SK-N-SH treated with all-trans-retinoic acid at 6 μM for 48 hours (cell line): Measurements from ENCODE around the gene TCF3.

ENCODE experiments used
- ATAC-seq: fragments of 200-7000 bp; cut with Tn5 transposase; 3 replicates; pipeline ENCODE4 v1.9.1; 2020; ENCODE audit warnings: mild to moderate bottlenecking, moderate library complexity
- ARNTL ChIP-seq: fragments of 450-650 bp; formaldehyde crosslinking; IDR thresholded peaks from 2 replicates; pipeline ENCODE4 v1.5.0; 2020; ENCODE audit warnings: low read depth, mild to moderate bottlenecking, moderate library complexity, borderline replicate concordance
- CREB5 ChIP-seq: fragments of 250-450 bp; sonication (Bioruptor Pico); IDR thresholded peaks from 2 replicates; pipeline ENCODE4 v1.5.1; 2020; ENCODE audit warnings: low read depth, mild to moderate bottlenecking, moderate library complexity
- CSDC2 ChIP-seq: fragments of 250-450 bp; sonication (Bioruptor Pico); IDR thresholded peaks from 2 replicates; pipeline ENCODE4 v1.5.0; 2020; ENCODE audit warnings: mild to moderate bottlenecking, moderate library complexity
- CSRNP3 ChIP-seq: fragments of 250-450 bp; sonication (Bioruptor Pico); IDR thresholded peaks from 2 replicates; pipeline ENCODE4 v1.5.1; 2021; ENCODE audit warnings: mild to moderate bottlenecking, moderate library complexity
- ESRRG ChIP-seq: fragments of 250-450 bp; sonication (Bioruptor Pico); IDR thresholded peaks from 2 replicates; pipeline ENCODE4 v1.6.1; 2021; ENCODE audit warnings: mild to moderate bottlenecking
- GLIS3 ChIP-seq: fragments of 250-450 bp; sonication (Bioruptor Pico); IDR thresholded peaks from 2 replicates; pipeline ENCODE4 v1.5.0; 2020; ENCODE audit warnings: mild to moderate bottlenecking, moderate library complexity
- ISL1 ChIP-seq: fragments of 250-450 bp; sonication (Bioruptor Pico); IDR thresholded peaks from 2 replicates; pipeline ENCODE4 v2.1.2; 2022; ENCODE audit warnings: mild to moderate bottlenecking, moderate library complexity
- OSR1 ChIP-seq: fragments of 250-450 bp; sonication (Bioruptor Pico); IDR thresholded peaks from 2 replicates; pipeline ENCODE4 v1.8.0; 2022; ENCODE audit warnings: moderate library complexity, mild to moderate bottlenecking, inconsistent platforms
- POU6F1 ChIP-seq: fragments of 250-450 bp; sonication (Bioruptor Pico); IDR thresholded peaks from 2 replicates; pipeline ENCODE4 v1.8.0; 2021; ENCODE audit warnings: low read depth, mild to moderate bottlenecking, moderate library complexity, borderline replicate concordance
- PPARA ChIP-seq: fragments of 250-450 bp; sonication (Bioruptor Pico); IDR thresholded peaks from 2 replicates; pipeline ENCODE4 v1.5.0; 2020; ENCODE audit warnings: mild to moderate bottlenecking, borderline replicate concordance
- RARB ChIP-seq: fragments of 250-450 bp; sonication (Bioruptor Pico); IDR thresholded peaks from 2 replicates; pipeline ENCODE4 v1.8.0; 2021; ENCODE audit warnings: mild to moderate bottlenecking, moderate library complexity
- SNAI2 ChIP-seq: fragments of 250-450 bp; sonication (Bioruptor Pico); IDR thresholded peaks from 2 replicates; pipeline ENCODE4 v1.5.0; 2020; ENCODE audit warnings: mild to moderate bottlenecking, moderate library complexity
- TCF4 ChIP-seq: fragments of 250-450 bp; sonication (Bioruptor Pico); IDR thresholded peaks from 2 replicates; pipeline ENCODE4 v1.8.0; 2021; ENCODE audit warnings: mild to moderate bottlenecking, moderate library complexity, borderline replicate concordance
- TSHZ2 ChIP-seq: fragments of 250-450 bp; sonication (Bioruptor Pico); IDR thresholded peaks from 2 replicates; pipeline ENCODE4 v1.5.0; 2020; ENCODE audit warnings: mild to moderate bottlenecking, moderate library complexity
- ZFP3 ChIP-seq: fragments of 250-450 bp; sonication (Bioruptor Pico); IDR thresholded peaks from 2 replicates; pipeline ENCODE4 v1.5.0; 2020; ENCODE audit warnings: mild to moderate bottlenecking, moderate library complexity
- ZFP30 ChIP-seq: fragments of 450-650 bp; formaldehyde crosslinking; IDR thresholded peaks from 2 replicates; pipeline ENCODE4 v1.5.0; 2022; ENCODE audit warnings: mild to moderate bottlenecking, moderate library complexity
- ZNF565 ChIP-seq: fragments of 450-650 bp; formaldehyde crosslinking; conservative IDR thresholded peaks from 2 replicates; pipeline ENCODE4 v1.5.0; 2020; ENCODE audit warnings: low read depth, mild to moderate bottlenecking, moderate library complexity
- ZNF70 ChIP-seq: fragments of 450-650 bp; formaldehyde crosslinking; IDR thresholded peaks from 2 replicates; pipeline ENCODE4 v1.5.0; 2020; ENCODE audit warnings: mild to moderate bottlenecking, moderate library complexity
- ZNF8 ChIP-seq: fragments of 450-650 bp; formaldehyde crosslinking; IDR thresholded peaks from 2 replicates; pipeline ENCODE4 v1.5.0; 2020; ENCODE audit warnings: mild to moderate bottlenecking, moderate library complexity
- TF ChIP-seq, protein P1 (sequence below): fragments of 250-450 bp; sonication (Bioruptor Pico); IDR thresholded peaks from 2 replicates; pipeline ENCODE4 v1.8.0; 2020; ENCODE audit warnings: mild to moderate bottlenecking, moderate library complexity, borderline replicate concordance

Gene TCF3

GRCh38 chr19:1648459-1648849, 4.0 kb downstream of the TCF3 start:
- ATAC-seq, result no peak
- TF ChIP-seq SNAI2 (CRISPR knock-in tag) (no peak), ZFP3 (CRISPR knock-in tag) (no peak), OSR1 (no peak), CREB5 (no peak), ARNTL (CRISPR knock-in tag) (no peak), CSDC2 (no peak), ZNF565 (CRISPR knock-in tag) (no peak), CSRNP3 (CRISPR knock-in tag) (no peak), GLIS3 (CRISPR knock-in tag) (no peak), ZNF70 (CRISPR knock-in tag) (no peak)

DNA sequence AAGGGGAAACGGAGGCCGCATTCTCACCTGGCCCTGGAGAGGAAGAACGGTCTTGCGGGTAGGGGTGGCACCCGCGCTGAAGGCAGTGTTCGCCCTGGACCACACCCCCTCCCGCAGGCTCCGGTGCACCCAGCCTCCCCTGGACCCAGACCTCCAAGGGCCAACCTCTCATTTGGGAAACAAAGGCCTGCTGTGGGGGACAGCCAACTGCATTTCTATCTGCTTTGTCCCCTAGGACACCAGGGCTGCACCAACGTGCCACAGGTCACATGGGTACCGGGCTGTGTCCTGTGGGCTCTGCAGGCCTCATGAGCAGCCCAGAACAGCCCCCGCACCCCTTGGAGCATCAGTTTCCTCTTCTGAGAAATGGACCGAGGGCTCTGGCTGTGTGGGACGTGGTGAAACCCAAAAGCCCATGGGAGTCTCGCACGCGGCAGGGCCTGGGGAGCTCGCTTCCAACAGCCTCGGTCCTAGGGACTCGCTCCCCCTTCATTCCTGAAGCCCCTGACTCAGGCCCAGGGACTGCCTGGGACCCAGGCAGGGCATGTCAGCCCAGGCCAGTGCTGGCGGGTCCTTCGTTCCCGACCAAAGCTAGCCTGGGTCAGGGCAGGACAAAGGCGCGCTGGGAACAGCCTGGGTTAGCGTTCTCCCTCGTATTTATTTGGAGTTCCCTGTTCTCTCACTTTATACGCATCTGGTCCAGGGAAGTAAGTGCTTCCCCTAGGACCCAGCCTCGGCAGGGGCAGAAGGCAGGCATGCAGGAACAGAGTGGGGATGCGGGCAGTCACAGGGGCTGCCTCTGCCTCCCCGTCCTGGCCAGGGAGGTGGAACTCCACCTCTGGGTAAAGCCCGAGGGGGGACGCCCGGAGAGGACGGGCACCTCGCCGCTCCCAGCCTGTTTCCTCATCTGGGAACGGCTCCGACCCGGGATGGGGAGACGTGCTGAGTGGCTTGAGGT, 4.6 kb downstream of the TCF3 start:
- no peak for ATAC-seq
- TF ChIP-seq SNAI2 (CRISPR knock-in tag) (no peak), ESRRG (CRISPR knock-in tag) (no peak), CSDC2 (no peak), ZFP30 (CRISPR knock-in tag) (no peak), CREB5 (no peak), GLIS3 (CRISPR knock-in tag) (no peak), OSR1 (no peak), ZNF8 (CRISPR knock-in tag) (no peak), TCF4 (CRISPR knock-in tag) (no peak), POU6F1 (CRISPR knock-in tag) (no peak), ZNF70 (CRISPR knock-in tag) (no peak), TSHZ2 (CRISPR knock-in tag) (no peak), PPARA (CRISPR knock-in tag) (no peak), ISL1 (no peak), ZNF565 (CRISPR knock-in tag) (no peak), ZFP3 (CRISPR knock-in tag) (no peak), RARB (CRISPR knock-in tag) (no peak)
- TF ChIP-seq, protein P1, sequence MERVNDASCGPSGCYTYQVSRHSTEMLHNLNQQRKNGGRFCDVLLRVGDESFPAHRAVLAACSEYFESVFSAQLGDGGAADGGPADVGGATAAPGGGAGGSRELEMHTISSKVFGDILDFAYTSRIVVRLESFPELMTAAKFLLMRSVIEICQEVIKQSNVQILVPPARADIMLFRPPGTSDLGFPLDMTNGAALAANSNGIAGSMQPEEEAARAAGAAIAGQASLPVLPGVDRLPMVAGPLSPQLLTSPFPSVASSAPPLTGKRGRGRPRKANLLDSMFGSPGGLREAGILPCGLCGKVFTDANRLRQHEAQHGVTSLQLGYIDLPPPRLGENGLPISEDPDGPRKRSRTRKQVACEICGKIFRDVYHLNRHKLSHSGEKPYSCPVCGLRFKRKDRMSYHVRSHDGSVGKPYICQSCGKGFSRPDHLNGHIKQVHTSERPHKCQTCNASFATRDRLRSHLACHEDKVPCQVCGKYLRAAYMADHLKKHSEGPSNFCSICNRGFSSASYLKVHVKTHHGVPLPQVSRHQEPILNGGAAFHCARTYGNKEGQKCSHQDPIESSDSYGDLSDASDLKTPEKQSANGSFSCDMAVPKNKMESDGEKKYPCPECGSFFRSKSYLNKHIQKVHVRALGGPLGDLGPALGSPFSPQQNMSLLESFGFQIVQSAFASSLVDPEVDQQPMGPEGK (CRISPR knock-in tag), result no peak
